ENCODE results near the gene ATP2C2.
"Not testable (repeated sequence)": the region's sequence is repeated elsewhere in the genome, so short reads cannot be mapped to it uniquely, and the experiment has no call there.

ATP2C2 gene

GRCh38 chr16:84386047-84386446 is 17.7 kb downstream of the ATP2C2 start:
- DNase-seq: no peak
- no peak for TF ChIP-seq GATA1 (IDR thresholded peaks at IDR 0.05; ENCODE audit: low read depth, low read length)
- no peak for TF ChIP-seq POLR2A (IDR thresholded peaks at IDR 0.05; ENCODE audit: low read length)

DNA sequence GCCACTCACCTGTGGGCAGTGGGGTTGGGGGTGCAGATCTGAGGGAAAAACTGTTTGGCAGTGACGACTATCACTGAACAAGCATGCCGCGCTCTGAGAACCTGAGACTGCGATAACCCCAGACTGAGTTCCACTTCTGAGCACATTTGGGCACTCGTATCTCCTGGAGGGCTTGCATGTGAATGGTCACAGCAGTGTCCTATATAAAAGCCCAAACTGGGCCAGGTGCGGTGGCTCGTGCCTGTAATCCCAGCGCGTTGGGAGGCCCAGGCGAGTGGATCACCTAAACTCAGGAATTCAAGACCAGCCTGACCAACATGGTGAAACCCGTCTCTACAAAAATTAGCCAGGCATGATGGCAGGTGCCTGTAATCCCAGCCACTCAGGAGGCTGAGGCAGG is 18.7 kb downstream of the ATP2C2 start:
- no peak for DNase-seq
- TF ChIP-seq GATA1 (IDR thresholded peaks at IDR 0.05; ENCODE audit: low read depth, low read length): no peak
- TF ChIP-seq POLR2A (IDR thresholded peaks at IDR 0.05; ENCODE audit: low read length): no peak

DNA sequence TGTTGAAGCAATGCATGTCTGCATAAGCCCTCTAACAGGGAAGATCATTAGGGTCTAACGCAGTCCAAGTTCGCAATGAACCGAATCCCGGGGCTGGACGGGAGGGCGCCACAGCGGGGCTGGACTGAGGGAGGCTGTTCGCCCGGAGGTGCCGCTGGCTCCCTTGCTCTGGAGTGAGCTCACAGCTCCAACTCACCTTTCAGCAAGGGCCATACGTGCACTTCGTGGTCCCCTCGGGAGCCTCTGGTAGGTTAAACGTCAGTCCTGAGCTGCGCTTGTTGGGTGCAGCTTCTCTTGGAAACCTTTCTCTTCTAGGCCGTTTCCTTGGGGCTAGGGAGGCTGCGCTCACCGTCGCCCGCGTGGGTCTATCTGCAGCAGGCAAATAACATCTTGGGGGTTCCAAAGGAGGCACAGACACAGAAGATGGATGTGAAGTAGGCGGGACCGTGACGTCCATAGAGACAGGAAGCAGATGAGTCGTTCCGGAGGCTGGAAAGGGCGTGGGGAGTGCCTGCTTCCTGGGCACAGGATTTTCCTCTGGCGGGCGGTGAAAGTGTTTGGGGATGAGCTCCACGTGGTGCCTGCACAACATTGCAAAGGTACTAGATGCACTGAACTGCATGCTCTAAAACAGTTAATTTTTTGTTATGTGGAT is 21.9 kb downstream of the ATP2C2 start:
- TF ChIP-seq POLR2A (IDR thresholded peaks at IDR 0.05; ENCODE audit: low read length): no peak
- no peak for TF ChIP-seq GATA1 (IDR thresholded peaks at IDR 0.05; ENCODE audit: low read depth, low read length)
- no peak for DNase-seq

DNA sequence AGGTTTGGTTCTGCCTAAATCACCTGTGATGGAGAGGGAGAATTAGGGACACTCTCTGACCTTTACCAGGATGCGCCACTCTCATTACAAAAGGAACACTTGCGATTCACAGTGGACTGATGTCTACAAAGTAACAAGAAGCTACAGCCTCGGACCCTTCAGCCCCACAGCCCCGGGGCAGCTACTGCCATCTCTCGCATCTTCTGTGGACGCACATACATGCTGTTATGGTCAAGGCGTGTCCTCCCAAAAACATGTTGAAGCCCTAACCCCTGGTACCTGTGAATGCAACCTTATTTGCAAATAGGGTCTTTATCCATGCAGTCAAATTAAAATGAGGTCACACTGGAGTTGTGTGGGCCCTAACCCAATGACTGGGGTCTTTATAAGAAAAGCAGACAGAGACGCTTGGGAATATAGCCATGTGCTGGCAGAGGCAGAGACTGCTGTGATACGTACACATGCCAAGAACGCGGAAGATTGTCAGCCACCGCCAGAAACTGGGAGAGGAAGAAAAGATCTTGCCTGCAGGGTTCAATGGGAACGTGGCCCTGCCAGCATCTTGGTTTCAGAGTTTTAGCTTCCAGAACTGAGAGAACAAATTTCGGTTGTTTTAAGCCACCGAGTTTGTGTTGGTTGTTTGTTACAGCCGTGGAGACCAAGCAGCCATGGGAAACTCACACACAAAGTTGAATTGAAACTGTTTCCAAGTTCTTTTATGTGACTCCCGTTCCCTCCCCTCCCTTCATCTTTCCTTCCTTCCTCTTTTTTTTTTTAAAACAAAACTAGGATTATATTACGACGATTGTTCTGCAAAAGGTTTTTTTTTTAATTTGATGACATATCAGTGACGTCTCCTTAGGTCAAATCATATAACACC is 23.1 kb downstream of the ATP2C2 start:
- TF ChIP-seq POLR2A (IDR thresholded peaks at IDR 0.05; ENCODE audit: low read length) (no peak), GATA1 (IDR thresholded peaks at IDR 0.05; ENCODE audit: low read depth, low read length) (no peak)
- DNase-seq: no peak

GRCh38 chr16:84392031-84392360 is 23.7 kb downstream of the ATP2C2 start:
- TF ChIP-seq POLR2A (IDR thresholded peaks at IDR 0.05; ENCODE audit: low read length) (no peak), GATA1 (IDR thresholded peaks at IDR 0.05; ENCODE audit: low read depth, low read length) (no peak)
- no peak for DNase-seq

GRCh38 chr16:84396082-84396481 is 27.7 kb downstream of the ATP2C2 start:
- not testable (repeated sequence) for DNase-seq

GRCh38 chr16:84396537-84397008 is 28.2 kb downstream of the ATP2C2 start:
- no peak for DNase-seq
- TF ChIP-seq GATA1 (IDR thresholded peaks at IDR 0.05; ENCODE audit: low read depth, low read length): no peak
- no peak for TF ChIP-seq POLR2A (IDR thresholded peaks at IDR 0.05; ENCODE audit: low read length)

DNA sequence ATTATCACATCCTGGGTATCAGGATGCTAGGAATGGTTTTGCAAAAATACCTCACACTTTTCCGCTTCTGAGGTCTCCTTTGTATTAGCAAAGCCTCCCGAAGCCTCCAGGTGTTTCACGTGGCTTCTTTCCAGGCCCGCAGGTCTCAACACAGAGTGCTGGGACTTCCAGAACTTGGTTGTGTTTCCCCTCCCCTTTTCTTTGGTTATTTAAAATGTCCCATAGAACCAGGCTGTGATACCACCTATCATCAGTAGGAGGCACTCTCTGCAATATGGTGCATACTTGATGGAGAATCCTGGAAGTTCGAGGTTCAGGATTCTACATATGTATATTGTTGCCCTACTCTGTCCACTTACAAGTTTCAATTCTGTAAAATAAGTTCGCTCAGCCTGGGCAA is 28.8 kb downstream of the ATP2C2 start:
- peak in 1 of 2 experiments; percentile 7 for DNase-seq
- TF ChIP-seq POLR2A (IDR thresholded peaks at IDR 0.05; ENCODE audit: low read length) (no peak), GATA1 (IDR thresholded peaks at IDR 0.05; ENCODE audit: low read depth, low read length) (no peak)

DNA sequence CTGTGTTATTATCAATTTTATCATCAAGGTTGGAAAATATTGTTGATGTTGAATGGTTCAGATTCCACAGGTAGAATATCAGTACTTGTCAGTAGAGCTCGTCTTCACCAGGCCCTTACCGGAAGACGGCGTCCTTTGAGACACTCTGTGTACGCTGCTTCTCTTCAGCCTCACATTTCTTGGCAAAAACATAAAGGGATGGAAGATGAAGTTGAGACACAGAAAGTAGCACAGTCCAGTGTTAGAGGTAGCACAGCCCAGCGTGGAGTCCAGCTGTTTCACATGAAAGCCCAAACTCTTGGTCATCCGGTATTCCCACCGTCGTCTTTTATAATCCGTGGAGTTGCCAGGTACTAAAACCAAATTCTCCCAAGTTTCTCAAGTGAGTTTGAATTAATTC is 30.4 kb downstream of the ATP2C2 start:
- TF ChIP-seq GATA1 (IDR thresholded peaks at IDR 0.05; ENCODE audit: low read depth, low read length) (no peak), POLR2A (IDR thresholded peaks at IDR 0.05; ENCODE audit: low read length) (no peak)
- DNase-seq: no peak

- not testable (repeated sequence) for DNase-seq
These were observed 31.6 kb downstream of the ATP2C2 start for GRCh38 chr16:84399912-84400311.

DNA sequence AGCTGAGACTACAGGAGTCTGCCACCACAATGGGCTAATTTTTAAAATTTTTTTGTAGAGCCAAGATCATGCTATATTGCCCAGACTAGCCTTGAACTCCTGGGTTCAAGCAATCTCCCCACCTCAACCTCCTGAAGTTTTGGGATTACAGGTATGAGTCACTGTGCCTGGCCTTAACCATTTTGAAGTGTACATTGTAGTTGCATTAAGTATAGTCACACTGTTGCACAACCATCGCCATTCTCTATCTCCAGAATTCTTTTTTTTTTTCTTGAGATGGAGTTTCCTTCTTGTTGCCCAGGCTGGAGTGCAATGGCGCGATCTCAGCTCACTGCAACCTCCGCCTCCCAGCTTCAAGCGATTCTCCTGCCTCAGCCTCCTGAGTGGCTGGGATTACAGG is 35.1 kb downstream of the ATP2C2 start:
- DNase-seq: not testable (repeated sequence)

GRCh38 chr16:84404324-84404723 is 36.0 kb downstream of the ATP2C2 start:
- TF ChIP-seq GATA1 (IDR thresholded peaks at IDR 0.05; ENCODE audit: low read depth, low read length) (no peak), POLR2A (IDR thresholded peaks at IDR 0.05; ENCODE audit: low read length) (no peak)
- DNase-seq: no peak

DNA sequence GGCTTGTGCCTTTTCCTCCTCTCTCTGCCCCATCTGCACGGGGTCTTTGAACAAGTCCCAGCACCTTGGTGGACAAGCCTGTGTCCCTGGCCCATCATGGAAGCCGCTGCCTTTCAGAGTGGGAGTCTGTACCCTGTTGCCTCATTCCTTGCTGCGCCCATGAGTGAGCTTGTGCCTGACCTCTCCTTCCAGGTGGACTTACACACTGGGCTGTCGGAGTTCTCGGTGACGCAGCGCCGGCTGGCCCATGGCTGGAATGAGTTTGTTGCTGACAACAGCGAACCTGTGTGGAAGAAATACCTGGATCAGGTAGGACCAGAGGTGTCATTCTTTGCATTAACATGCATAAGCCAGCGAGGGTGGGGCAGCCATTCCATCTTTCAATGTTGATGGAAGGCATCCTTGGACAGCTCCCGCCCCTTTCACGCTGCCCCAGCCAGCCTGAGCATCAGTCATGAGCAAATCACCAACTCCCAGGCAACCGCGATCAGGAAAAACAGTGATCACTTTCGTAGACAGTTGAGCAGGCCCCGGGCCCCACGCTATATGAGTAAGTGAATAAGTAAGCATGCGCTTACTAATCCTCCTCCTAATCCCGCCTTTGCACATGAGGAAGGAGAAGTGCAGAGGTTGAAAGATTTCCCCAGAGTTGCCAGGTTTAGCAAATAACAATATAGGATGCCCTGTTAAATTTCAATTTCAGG is 36.8 kb downstream of the ATP2C2 start:
- DNase-seq: no peak
- no peak for TF ChIP-seq GATA1 (IDR thresholded peaks at IDR 0.05; ENCODE audit: low read depth, low read length)
- no peak for TF ChIP-seq POLR2A (IDR thresholded peaks at IDR 0.05; ENCODE audit: low read length)

GRCh38 chr16:84406006-84406963 is 37.9 kb downstream of the ATP2C2 start:
- DNase-seq: no peak
- TF ChIP-seq GATA1 (IDR thresholded peaks at IDR 0.05; ENCODE audit: low read depth, low read length) (no peak), POLR2A (IDR thresholded peaks at IDR 0.05; ENCODE audit: low read length) (no peak)
